ENCODE data around the gene UBE2Z.
"Not testable (repeated sequence)": the region's sequence is repeated elsewhere in the genome, so short reads cannot be mapped to it uniquely, and the experiment has no call there.

Gene UBE2Z

DNA sequence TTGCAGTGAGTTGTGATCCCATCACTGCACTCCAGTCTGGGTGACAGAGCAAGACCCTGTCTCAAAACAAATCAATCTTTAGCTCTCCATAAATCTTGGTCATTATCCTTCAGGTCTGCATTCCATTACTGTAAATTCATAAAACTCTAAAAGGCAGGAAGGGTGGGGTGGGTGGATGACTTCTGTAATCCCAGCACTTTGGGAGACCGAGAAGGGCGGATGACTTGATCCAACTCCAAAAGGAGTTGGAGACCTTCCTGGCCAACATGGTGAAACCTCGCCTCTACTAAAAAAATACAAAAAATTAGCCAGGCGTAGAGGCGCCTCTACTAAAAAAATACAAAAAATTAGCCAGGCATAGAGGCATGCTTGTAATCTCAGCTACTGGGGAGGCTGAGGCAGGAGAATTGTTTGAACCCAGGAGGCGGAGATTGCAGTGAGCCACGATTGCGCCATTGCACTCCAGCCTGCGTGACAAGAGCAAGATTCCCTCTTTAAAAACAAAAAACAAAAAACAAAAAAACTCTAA, 2.2 kb upstream of the UBE2Z start:
- no peak for DNase-seq

- DNase-seq, result no peak
Observed at GRCh38 chr17:48907713-48908046, 527 bp upstream of the UBE2Z start.

GRCh38 chr17:48908853-48909394, 717 bp downstream of the UBE2Z start:
- DNase-seq, result peak; percentile 94

DNA sequence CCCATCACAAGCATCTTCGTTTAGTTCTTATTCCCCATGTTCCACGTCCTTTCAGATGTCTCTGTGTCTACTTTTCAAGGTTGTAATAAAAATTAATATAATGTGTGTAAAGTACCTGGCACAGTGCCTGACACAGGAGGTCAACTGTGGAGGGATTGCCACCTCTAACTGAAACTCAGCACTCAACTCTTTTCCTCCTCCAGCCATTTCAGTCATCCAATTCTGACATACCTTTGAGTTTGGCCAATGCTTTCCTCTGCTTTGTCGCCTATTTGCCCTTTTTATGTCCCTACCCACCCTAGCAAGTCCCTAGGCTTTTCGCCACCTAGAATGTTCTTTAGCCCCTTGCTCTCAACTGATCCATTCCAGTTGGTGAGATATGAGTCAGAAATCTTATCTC, 1.6 kb downstream of the UBE2Z start:
- DNase-seq, result no peak

- no peak for DNase-seq
Observed at GRCh38 chr17:48910370-48910769, 2.2 kb downstream of the UBE2Z start.

DNA sequence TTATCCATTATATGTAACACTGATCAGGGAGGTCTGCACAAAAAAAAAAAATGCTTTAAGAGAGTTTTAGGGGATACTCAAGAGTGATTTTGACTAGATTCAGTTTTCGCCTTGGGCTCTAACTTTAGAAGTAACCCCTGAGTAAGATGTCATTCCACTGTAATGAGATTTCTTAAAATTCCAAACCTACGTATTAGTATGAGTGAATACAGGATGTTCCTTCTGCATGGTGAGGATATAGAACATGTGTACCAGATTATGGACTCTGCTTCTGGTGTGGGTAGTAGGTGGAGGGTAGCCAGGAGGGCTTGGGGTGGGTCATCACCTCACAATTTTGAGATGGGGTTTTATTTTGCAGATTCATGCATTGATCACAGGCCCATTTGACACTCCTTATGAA, 4.3 kb downstream of the UBE2Z start:
- DNase-seq, result no peak

GRCh38 chr17:48915459-48916282, 7.5 kb downstream of the UBE2Z start:
- peak; percentile 70 for DNase-seq

DNA sequence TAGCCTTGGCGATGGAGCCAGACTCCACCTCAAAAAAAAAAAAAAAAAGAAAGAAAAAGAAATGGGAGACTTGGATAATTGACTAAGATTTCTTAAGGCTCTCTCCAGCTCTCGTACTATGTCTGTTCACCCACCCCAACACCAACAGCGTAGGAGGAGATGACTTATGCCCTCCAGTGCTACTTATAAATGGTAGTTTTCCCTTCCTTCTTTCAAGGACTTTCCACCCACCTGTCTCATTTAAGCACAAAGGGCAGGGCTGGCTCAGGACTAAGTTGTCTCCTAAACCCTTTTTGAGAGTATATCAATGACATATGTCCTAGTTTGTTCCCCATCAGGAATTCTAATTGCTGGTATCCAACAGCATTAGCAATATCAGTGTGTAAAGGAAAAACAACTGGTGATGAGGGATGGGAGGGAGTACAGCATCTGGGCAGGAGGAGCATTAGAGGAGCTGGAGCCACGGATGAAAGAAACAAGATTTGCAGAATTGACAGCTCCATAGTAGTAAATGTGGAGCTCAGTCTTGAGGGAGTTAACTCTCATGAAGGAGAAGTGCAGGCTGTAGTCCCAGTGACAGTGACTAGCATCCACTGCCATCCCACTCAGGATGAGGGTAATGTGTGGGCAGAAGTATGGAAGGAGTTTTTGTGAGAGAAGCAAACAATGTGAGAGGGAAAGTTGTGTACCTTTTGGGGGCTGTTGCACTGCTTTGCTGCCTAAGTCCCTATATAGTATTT, 17.2 kb downstream of the UBE2Z start:
- DNase-seq, result no peak

DNA sequence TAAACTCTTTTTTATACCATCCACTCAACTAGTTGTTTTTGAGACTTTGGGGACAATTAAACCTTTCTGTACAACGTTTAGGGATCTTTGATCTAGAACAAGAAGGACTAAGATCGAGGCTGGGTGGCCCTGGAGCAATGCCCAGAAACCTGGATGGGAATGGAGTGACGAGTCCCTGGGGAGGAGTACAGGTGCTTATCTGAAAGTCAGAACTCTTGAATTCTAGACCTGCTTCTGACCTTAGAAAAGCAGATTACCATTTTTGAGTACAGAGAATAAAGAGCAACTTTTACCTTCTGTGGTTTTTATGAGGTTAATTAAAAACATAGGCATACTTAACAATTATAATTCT, 17.8 kb downstream of the UBE2Z start:
- DNase-seq, result no peak

DNA sequence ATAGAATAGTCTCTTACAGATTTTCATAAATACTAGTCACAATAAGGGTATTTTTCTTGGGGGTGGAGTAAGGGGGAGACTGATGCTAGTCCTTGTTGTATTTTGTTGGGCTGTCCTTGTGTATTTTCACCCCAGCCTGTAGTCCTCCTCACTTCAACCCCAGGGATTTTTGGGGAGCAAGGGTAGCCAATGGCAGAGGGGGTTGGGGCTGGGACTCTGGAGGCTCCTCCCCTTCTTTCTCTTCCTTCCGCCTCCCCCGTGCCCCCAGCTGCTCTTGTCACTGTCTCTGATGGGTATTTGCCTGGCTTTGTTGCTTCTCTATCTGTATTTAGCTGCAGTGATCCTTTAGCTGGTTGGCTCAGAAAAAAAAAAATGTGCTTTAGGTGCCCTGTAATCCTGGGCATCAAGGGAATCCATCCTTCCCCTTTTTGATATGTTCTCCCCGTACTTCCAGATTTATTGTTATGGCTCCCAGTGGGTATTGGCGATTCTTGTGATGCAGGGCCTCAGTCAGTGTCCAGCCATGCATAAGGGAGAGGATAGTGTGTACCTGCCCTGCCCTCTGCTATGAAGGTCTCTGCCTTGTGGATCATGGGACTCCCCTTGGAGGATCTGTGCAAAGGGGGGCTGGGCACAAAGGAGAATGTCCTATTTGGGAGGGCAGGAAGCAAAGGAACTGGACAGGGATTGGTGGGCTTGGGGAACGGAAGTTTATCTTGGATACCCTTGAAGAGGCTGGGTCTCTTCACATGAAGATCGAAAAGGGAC, 20.0 kb downstream of the UBE2Z start:
- DNase-seq, result no peak

GRCh38 chr17:48928876-48929811, 20.9 kb downstream of the UBE2Z start:
- DNase-seq, result no peak

GRCh38 chr17:48929812-48930165, 21.6 kb downstream of the UBE2Z start:
- no peak for DNase-seq

GRCh38 chr17:48930435-48930873, 22.2 kb downstream of the UBE2Z start:
- DNase-seq, result no peak

DNA sequence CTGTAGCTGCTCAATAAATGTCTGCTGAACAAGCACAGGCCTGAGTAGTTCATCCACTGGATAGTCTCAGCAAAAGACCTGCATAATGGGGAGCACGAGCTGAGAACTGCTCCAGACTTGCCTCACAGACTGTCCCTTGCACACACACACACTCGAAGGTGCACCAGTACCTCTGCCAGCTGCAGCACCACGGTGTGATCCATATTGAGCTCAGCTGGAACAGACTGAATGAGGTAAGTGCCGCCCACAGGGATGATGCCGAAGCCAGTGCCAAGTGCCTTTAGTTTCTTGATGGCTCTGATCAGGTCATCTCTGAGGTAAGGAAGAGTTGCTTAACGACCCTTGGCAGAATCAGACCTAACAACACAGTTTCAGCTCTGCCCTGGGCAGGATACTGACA, 24.8 kb downstream of the UBE2Z start:
- no peak for DNase-seq

DNA sequence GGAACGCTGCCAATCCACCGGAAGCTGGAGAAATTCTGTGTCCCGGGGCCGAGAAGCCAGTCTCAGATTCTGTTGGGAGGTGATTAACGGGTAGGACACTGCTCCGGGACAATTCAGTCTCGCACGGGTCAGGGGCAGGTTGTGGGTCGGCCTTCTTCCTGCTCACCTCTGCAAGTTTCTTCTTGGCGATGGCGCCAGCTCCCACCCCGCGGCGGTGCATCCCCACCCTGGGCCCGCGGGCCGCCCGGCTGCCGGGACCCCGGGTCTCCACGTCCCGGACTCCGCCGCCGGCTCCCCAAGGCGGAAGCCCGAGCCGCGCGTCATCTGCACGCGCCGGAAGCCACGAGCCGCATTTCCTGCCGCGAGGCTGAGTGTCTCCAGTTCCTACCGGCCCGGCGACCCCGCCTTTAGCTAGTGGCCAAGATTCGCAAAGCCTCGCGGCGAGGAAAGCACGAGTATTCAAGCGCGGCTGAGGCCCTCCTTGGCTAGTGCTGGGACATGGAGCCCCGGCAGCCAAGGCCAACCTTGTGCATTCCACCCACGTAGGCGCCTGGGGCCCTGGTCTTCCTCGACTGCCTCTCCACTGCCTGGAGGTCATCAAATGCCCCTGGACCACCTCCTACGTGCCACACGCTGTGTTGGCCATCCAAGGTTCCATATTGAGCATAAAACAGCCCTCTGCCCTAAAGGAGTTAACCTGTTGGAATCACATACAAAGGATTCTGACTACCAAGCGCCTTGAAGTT, 36.5 kb downstream of the UBE2Z start, which contains the start of gene SNF8:
SNF8 (minus strand) TSS at position 328 of the 746 bp plus-strand sequence; CDS start at position 220, 108 bp downstream.
- DNase-seq, result peak; percentile 99

GRCh38 chr17:48945261-48945651, 37.0 kb downstream of the UBE2Z start:
- DNase-seq, result not testable (repeated sequence)

- no peak for DNase-seq
Observed at GRCh38 chr17:48951572-48951971, 43.4 kb downstream of the UBE2Z start.

DNA sequence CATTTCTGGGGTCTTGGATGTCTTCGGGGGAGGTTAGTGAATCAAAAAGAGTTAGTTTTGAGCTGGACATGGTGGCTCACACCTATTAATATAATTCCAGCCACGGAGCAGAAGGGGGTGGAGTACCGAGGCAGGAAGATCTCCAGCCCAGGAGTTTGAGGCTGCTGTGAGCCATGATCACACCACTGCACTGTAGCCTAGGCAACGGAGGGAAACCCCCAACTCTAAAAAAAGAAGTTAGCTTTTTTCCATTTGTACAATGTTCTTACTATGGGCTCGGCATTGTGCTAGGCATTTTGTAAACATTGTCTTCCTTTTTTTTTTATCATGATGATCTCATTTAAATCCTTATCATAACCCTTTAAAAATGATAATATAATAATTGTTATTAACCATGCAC, 44.7 kb downstream of the UBE2Z start:
- DNase-seq, result no peak

GRCh38 chr17:48954300-48954755, 46.1 kb downstream of the UBE2Z start:
- no peak for DNase-seq

DNA sequence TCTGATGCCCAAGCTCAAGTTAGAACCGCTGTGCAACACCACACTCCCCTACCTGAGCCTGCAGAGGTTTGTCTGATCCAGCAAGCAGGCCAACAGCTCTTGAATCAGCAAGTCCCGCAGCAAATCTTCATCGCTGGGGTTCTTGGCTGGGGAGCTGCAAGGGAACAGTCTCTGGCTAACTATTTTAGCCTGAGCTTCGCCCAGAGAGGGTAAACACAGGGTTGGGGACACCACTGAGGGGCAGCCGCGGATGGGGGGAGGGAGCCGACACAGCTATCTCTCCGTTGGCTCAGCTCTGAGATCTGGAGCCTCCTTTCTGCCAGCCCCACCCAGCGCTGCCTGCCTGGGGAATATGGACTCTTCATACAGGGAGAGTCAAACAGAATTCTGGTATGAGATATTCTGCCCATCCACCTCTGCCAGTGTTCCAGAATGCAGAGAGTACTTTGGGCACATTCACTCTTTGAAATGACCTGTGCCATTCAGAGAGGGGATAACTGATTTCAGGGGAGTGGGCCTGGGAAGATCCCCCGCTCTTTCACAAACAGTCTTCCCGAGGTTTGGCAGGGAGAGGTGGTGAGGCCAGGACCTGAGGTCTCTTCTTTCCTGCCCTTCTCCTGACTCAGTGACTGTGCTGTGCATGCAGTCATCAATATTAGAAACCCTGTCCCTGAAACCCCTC, 52.8 kb downstream of the UBE2Z start:
- no peak for DNase-seq
